ENCODE data around the gene ZBTB7C. TPM values are rescaled to one million over a fixed set of nuclear protein-coding genes. Genes with fewer than 3 reads are reported as not detected.

ZBTB7C gene
- total and polyA plus RNA-seq, 2 of the 8 experiments (the other 6 are each of a cell fraction or from before 2014, with no cell fraction given): 0.15 to 0.45 TPM

DNA sequence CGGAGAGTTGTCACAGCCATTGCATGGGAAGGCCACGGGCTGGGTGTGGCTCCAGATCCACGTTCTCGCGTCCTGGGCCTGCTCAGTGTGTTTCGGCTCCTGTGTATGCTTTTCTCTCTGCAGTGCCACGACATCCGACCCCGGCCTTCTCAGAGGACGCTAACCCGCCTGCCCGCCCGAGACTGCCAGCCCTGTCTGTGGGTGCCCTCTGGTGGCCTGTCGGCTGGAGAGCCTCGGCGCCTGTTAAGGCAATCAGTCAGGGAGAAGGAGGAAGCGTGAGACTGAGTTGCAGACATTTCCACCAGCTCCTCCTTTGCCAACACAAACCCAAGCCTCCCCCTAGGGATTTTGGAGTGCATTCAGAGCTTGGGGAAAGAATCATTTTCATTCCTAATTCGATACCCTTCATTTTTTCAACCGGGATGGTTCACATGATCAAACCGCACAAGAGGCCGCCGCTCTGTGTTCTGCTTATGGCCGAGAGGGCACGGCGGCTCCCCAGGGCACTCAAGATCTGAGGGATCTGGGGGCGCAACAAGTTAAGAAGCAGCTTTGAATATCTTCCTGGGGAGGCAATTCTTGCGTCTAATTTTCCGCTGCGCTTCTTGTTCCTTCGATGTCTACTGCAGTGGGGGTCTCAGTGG is 37.5 kb upstream of the ZBTB7C start:
- no peak overlapping the region for H4K91ac ChIP-seq (replicated peaks; ENCODE audit: insufficient read length, low read length)
- no peaks in the 10 kb centered on the region for H3K36me3 ChIP-seq (ENCODE audit: control insufficient read depth in 2 of 4, insufficient read depth in 4 of 4, low read length in 3 of 4)
- ChIA-PET POLR2A (ENCODE audit: partially characterized antibody) (interaction anchor here (1.0 kb wide), 1 partner anchor 12 kb away, joined by 3 read pairs; no protein-coding TSS in a partner anchor), CTCF (ENCODE audit: partially characterized antibody) (interaction anchor here (0.6 to 14.8 kb wide), 50 partner anchors 10 to 421 kb away, joined by 3 to 160 read pairs (median 4); no protein-coding TSS in a partner anchor)
- no peak overlapping the region for H3K18ac ChIP-seq (ENCODE audit: extremely low read depth, low read length)
- no peak overlapping the region for H3K56ac ChIP-seq (replicated peaks; ENCODE audit: insufficient read length, low read depth, low read length)
- H2BK15ac ChIP-seq (ENCODE audit: low read length): no peak overlapping the region
- H3K79me2 ChIP-seq (ENCODE audit: control insufficient read depth in 1 of 2, insufficient read depth in 2 of 2, low read length in 2 of 2): no peaks in the 10 kb centered on the region
- no peak overlapping the region for H3K23ac ChIP-seq (ENCODE audit: insufficient read length)
- WGBS, 2 experiments (ENCODE audit: extremely low coverage in 1 of 2, insufficient coverage in 1 of 2, insufficient read length in 1 of 2, insufficient replicate concordance in 2 of 2, low coverage in 1 of 2, low lambda C conversion rate in 2 of 2, missing lambda C conversion rate in 1 of 2): 47% methylated on average over 29 of the region's 30 CpGs; no CpG with 5 or more reads in 1 of the 2 experiments
- no peak overlapping the region for H3K9ac ChIP-seq (replicated peaks in 1 of 4; ENCODE audit: extremely low read depth in 1 of 4, low read depth in 3 of 4, low read length in 3 of 4)
- H3K4me2 ChIP-seq (ENCODE audit: insufficient read depth in 1 of 2, low read depth in 2 of 2, low read length in 2 of 2): no peak overlapping the region
- no peaks in the 10 kb centered on the region; a peak in 1 of 7 replicates for H3K27me3 ChIP-seq (replicated peaks in 1 of 4; ENCODE audit: control insufficient read depth in 3 of 4, extremely low read depth in 1 of 4, insufficient read depth in 3 of 4, low read length in 3 of 4)
- no peak overlapping the region for H4K5ac ChIP-seq (ENCODE audit: insufficient read length, low read depth, low read length)
- no peak overlapping the region for H2BK5ac ChIP-seq (ENCODE audit: low read depth, low read length)
- H3K4me3 ChIP-seq (ENCODE audit: extremely low read depth in 1 of 4, insufficient read depth in 2 of 4, low read depth in 3 of 4, low read length in 4 of 4): no peak overlapping the region
- H3K79me1 ChIP-seq (ENCODE audit: low read depth, low read length): no peaks in the 10 kb centered on the region
- no peak overlapping the region for H3K27ac ChIP-seq (ENCODE audit: low read depth, low read length)
- H4K20me1 ChIP-seq (replicated peaks in 1 of 2; ENCODE audit: control insufficient read depth in 1 of 2, insufficient read depth in 2 of 2, low read length in 2 of 2): no peaks in the 10 kb centered on the region
- peak; percentile 50 to 92 for DNase-seq (ENCODE audit: low read depth in 1 of 2, low spot score in 2 of 2)
- H3K4ac ChIP-seq (replicated peaks; ENCODE audit: insufficient read length, low read depth, low read length): no peak overlapping the region
- no peaks in the 10 kb centered on the region for H3K23me2 ChIP-seq (ENCODE audit: low read depth, low read length)
- H3K9me3 ChIP-seq (ENCODE audit: insufficient read depth in 2 of 2, low read depth in 1 of 2, low read length in 1 of 2): no peaks in the 10 kb centered on the region
- H2BK12ac ChIP-seq (ENCODE audit: low read depth, low read length): no peak overlapping the region
- peaks cover 0 to 2% (median 2%) of the 10 kb centered on the region in 4 experiments; a peak in 2 of 7 replicates for H3K4me1 ChIP-seq (replicated peaks in 1 of 4; ENCODE audit: control insufficient read depth in 3 of 4, insufficient read depth in 4 of 4, low read length in 3 of 4)
- no peak overlapping the region for H4K8ac ChIP-seq (ENCODE audit: extremely low read depth, insufficient read depth, low read length)
- no peak overlapping the region for H2BK20ac ChIP-seq (ENCODE audit: low read length)
- H2BK120ac ChIP-seq (replicated peaks; ENCODE audit: low read depth, low read length): no peak overlapping the region
- no peak overlapping the region for H3K14ac ChIP-seq (ENCODE audit: insufficient read length)
- H2AK5ac ChIP-seq (ENCODE audit: low read depth, low read length): no peak overlapping the region
- H2AFZ ChIP-seq (ENCODE audit: low read length): peak overlapping the region; percentile 91
- FAIRE-seq: peak; percentile 45
- TF ChIP-seq CEBPB (IDR thresholded peaks at IDR 0.05; ENCODE audit: low read depth, low read length): no peak
- TF ChIP-seq, protein P1, sequence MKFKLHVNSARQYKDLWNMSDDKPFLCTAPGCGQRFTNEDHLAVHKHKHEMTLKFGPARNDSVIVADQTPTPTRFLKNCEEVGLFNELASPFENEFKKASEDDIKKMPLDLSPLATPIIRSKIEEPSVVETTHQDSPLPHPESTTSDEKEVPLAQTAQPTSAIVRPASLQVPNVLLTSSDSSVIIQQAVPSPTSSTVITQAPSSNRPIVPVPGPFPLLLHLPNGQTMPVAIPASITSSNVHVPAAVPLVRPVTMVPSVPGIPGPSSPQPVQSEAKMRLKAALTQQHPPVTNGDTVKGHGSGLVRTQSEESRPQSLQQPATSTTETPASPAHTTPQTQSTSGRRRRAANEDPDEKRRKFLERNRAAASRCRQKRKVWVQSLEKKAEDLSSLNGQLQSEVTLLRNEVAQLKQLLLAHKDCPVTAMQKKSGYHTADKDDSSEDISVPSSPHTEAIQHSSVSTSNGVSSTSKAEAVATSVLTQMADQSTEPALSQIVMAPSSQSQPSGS (IDR thresholded peaks at IDR 0.05; ENCODE audit: low read length): no peak
